Temporal lobe (tissue), 2 donors: Measurements from ENCODE around the gene TVP23A. TPM values are rescaled to one million over a fixed set of nuclear protein-coding genes. Genes with fewer than 3 reads are reported as not detected.

Experiments used
- small RNA-seq: library from RNA; depleted of rRNA; stranded (forward); fragments of <200 nt; gene quantifications from one replicate; pipeline ENCODE3, GENCODE V24; 2014; ENCODE audit warnings: low replicate concordance
- total RNA-seq: library from RNA; depleted of rRNA; stranded (reverse); fragments of >200 nt; gene quantifications from one replicate; pipeline ENCODE4 v1.2.3, GENCODE V29; 2014

Gene TVP23A
- total RNA-seq, 1 donor from 2014 or later, result 11.3 TPM

Small RNA genes lying within 50 kb of the gene (small RNA-seq; reads per million reads assigned to genes)
- gene MTND4LP24 (not detected), gene MTND6P33 (not detected)

Other genes starting within 250 kb of the TVP23A start
- gene EMP2, start 238.2 kb downstream of the TVP23A start, total RNA-seq, result 3.0 TPM
- not detected for gene TEKT5, start 123.9 kb downstream of the TVP23A start, total RNA-seq
- gene NUBP1, start 75.0 kb downstream of the TVP23A start, total RNA-seq, result 10.6 TPM
- gene CIITA, start 58.4 kb upstream of the TVP23A start, total RNA-seq, result 0.25 TPM
- 3.7 TPM for gene DEXI, start 123.7 kb upstream of the TVP23A start, total RNA-seq
- 19.9 TPM for gene CLEC16A, start 125.8 kb upstream of the TVP23A start, total RNA-seq